Subcutaneous adipose tissue (tissue), 4 donors: ENCODE measurements around the gene TTLL11. TPM values are rescaled to one million over a fixed set of nuclear protein-coding genes. Genes with fewer than 3 reads are reported as not detected.

Source experiments
- total RNA-seq, 4 donors: library from RNA; depleted of rRNA; stranded (reverse); fragments of >200 nt; gene quantifications; one replicate each; pipeline ENCODE4 v1.1.0, GENCODE V29; 2016
- TF ChIP-seq, protein P1 (sequence below): fragments of 450-650 bp; IDR thresholded peaks from one replicate; pipeline ENCODE4 v1.5.1; 2016; ENCODE audit warnings: low read depth, mild to moderate bottlenecking, control low read depth, antibody characterized with exemption, moderate library complexity

Gene TTLL11
- total RNA-seq, 4 donors from 2014 or later, result 4.4 to 8.7 (median 6.4) TPM

DNA sequence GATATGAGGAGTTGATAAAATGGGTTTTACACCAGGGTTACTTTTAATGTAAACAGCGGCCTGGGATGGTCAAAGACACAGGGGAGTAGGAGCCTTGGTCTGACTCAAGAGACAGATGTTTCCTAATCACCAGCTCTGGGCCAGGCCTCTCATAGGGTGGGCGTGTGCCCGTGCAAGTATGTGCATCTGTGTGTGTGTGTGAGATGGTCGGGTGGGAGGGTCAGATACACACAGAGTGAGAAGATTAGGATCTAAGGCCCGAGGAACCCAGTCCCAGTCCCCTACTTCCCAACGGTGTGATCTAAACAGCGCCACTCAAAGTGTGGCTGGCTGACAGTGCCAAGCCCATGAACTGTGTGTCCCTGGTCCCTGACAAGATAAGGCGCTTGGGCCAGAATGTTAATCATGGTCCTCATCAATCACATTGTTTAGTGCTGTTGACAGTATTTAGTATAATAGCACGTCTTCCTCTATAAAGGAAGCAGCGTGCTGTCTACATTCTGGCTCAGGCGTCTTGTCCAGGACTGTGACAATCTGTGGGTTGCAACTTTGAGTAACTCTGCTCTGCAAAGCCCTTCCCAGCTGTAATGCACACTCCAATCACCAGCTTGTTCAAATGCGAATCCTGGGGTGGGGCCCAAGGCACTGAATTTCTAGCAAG lies 267.9 kb downstream of the TTLL11 start:
- TF ChIP-seq, protein P1, sequence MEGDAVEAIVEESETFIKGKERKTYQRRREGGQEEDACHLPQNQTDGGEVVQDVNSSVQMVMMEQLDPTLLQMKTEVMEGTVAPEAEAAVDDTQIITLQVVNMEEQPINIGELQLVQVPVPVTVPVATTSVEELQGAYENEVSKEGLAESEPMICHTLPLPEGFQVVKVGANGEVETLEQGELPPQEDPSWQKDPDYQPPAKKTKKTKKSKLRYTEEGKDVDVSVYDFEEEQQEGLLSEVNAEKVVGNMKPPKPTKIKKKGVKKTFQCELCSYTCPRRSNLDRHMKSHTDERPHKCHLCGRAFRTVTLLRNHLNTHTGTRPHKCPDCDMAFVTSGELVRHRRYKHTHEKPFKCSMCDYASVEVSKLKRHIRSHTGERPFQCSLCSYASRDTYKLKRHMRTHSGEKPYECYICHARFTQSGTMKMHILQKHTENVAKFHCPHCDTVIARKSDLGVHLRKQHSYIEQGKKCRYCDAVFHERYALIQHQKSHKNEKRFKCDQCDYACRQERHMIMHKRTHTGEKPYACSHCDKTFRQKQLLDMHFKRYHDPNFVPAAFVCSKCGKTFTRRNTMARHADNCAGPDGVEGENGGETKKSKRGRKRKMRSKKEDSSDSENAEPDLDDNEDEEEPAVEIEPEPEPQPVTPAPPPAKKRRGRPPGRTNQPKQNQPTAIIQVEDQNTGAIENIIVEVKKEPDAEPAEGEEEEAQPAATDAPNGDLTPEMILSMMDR, result no peak

DNA sequence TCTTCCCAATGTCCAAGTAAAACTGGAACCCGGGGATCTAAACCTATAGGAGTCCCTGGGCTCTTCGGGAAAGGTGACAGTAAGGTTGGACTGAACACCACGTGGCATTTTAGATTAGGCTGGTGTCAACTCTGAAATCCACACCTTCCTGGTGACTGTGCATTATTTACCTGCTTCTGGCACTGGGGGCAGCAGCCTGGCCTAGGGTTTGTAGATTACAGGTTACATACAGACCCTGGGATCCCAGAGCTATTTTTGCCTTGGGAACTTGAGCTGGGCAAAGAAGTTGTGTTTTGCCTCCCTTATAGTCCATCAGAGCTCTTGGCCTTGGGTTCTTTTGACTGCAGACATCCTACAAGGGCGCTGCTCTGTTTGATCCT lies 268.5 kb downstream of the TTLL11 start:
- TF ChIP-seq, protein P1, result no peak

DNA sequence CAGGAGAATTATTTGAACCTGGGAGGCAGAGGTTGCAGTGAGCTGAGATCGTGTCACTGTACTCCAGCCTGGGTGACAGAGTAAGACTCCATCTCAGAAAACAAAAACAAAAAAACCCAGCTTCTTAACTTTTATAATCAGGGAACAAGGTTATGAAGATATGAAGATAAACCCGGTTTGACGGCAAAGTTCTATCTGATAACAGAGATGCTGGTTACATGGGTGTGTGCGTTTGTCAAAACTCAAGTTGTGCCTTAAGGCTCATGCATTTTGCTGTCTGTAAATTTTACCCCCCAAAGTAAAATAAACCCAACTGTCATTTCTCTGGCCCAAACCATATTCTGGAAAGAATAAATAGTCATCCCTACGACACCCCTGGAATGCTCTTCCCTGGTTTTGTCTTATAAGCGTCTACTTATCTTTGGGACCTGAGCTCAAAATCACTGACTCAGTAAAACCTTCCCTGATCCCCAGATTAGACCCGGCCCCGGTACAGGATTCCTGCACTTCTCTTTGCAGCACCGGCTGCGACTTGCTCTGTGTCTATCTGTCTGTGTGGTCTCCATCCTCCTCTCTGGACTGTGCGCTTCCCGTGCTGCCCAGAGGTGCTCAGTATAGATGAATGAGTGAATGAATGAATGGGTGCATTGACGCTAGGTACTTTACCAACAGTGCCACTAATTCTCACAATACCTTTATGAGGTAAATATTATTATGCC lies 269.5 kb downstream of the TTLL11 start:
- TF ChIP-seq, protein P1, result no peak

DNA sequence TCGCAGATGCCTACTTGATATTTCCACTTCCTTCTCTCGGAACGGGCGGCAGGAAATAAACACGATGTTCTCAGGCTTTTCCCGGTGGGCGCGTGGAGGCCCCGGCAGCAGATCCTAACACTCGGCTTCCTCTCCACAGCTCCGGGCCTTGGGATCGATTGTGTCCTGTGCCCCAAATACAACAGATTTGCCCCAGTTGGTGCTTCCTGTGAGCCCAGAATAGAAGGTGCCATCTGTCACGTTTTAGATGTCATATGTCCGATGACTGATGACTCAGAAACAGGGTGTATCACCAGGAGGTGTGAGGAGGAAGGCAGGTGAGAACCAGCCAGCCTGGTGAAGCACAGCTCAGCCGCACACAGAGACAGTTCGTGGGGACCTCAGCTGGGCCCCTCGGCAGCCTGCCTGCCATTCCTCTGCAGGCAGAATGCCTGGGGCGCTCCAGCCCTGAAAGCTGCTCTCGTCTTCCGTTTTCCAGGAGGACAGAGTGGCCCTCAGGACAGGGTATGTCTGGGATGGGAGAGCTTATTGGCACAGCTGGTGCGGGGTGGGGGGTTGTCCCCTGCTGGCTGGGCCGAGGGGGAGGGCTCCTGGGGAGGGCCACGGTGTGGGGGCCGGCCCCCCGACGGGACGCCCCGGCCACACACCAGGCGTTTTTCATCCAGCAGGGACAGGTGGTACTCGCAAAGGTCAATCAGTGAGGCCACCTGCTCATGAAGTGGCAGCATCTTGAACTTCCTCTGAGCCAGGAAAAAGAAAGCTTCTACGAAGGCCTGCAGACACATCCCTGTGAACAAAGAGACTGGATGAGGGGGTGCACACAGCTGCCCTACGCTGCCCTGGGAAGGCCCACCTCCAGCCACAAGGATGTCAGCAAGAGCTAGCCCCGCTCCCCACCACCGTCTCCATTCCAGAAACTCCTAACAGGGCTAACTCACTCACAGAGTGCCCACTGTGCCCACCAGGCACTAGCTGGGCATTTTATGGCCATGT lies 270.7 kb downstream of the TTLL11 start:
- TF ChIP-seq, protein P1, result no peak

DNA sequence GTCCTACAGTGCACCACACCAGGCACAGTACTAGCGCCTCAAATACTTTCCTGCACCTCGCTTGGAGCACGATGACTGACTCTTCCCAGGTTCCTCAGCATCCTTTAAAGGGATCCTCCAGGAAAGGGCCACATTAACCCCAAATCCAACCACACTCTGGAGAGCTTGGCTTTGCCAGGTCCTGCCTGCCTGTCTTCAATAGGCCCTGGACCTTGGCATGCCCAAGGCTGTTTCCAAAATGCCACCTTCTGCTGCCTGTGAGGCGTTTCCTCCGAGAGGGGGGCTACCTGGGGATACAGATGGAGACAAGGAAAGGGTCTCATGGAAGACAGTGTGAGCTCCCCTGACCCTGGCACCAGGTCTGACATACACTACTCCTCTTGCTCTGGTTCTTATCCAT lies 271.8 kb downstream of the TTLL11 start:
- TF ChIP-seq, protein P1, result no peak

DNA sequence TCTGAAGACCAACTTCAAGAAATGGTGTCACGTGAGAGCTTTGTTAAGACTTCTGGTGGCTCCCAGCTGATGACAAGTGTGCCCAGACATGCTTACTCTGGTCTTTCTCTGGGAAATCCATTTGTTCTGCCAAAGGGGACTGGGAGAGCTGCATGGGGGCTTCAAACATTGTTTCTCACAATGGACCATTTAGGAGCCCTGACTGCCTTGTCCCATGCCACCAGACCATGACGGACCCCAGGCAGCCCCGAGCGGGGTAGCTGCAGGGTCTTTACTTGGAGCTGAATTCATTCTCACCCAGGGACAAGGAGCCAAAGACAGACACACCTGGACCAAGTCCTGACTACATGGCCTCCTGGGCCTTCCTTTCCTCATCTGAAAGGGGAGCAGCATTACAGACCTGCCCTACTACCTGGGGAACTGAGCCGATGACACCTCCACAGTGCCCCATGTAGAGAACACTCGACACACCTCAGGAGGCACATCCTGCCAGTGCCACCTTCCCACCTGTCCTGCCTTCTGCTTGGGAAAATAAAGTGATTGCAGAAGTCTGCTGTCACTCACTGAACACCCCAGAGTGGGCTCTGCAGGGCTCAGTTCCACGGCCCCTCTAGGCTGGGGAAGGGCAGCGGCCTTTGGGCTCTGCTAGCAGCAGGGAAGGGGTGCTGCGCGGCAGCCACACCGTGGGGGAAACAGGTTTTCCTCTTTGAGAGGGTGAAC lies 272.7 kb downstream of the TTLL11 start:
- TF ChIP-seq, protein P1, result no peak
